DND-41 (cell line): Measurements from ENCODE around the gene CYB5R3.

Experiments used
- ATAC-seq: fragments of 200-7000 bp; cut with Tn5 transposase; 3 replicates; pipeline ENCODE4 v1.9.1; 2021; ENCODE audit warnings: low read depth; ENCODE audit not compliant: insufficient read depth
- DNase-seq: peaks from one replicate; pipeline ENCODE4 v3.0.0-alpha.2; 2020
- H2AFZ ChIP-seq: 2 replicates; pipeline ENCODE4 v1.6.0; 2012; ENCODE audit warnings: low read depth, low read length
- H3K27ac ChIP-seq: 2 replicates; pipeline ENCODE4 v1.5.1; 2012; ENCODE audit warnings: low read length, inconsistent platforms
- H3K27me3 ChIP-seq: fragments of 200-600 bp; sonication (generic); 2 replicates; pipeline ENCODE4 v1.6.0; 2012; ENCODE audit warnings: low read length, mild to moderate bottlenecking, inconsistent platforms; ENCODE audit not compliant: insufficient read depth, poor library complexity
- H3K36me3 ChIP-seq: 2 replicates; pipeline ENCODE4 v1.5.1; 2012; ENCODE audit warnings: low read length, inconsistent platforms; ENCODE audit not compliant: insufficient read depth
- H3K4me1 ChIP-seq: 2 replicates; pipeline ENCODE4 v1.5.1; 2012; ENCODE audit warnings: mild to moderate bottlenecking, low read length; ENCODE audit not compliant: insufficient read depth
- H3K4me2 ChIP-seq: 2 replicates; pipeline ENCODE4 v1.6.0; 2012; ENCODE audit warnings: mild to moderate bottlenecking, moderate library complexity, low read length, inconsistent platforms; ENCODE audit not compliant: insufficient read depth
- H3K4me3 ChIP-seq, 2 experiments: fragments of 200-600 bp in 1 of 2; shearing (Covaris generic) in 1 of 2; 2 replicates each; pipeline ENCODE4 v1.5.1; 2012 to 2016; ENCODE audit warnings: inconsistent platforms in 2 of 2, low read length in 2 of 2, mild to moderate bottlenecking in 2 of 2, low read depth in 1 of 2, moderate library complexity in 1 of 2
- H3K79me2 ChIP-seq: 2 replicates; pipeline ENCODE4 v1.6.0; 2012; ENCODE audit warnings: low read length, inconsistent platforms; ENCODE audit not compliant: insufficient read depth
- H3K9ac ChIP-seq: 2 replicates; pipeline ENCODE4 v1.6.0; 2012; ENCODE audit warnings: low read depth, mild to moderate bottlenecking, inconsistent platforms, low read length, moderate library complexity
- H3K9me3 ChIP-seq: 2 replicates; pipeline ENCODE4 v1.5.1; 2012; ENCODE audit warnings: low read length, moderate library complexity, mild to moderate bottlenecking, inconsistent platforms; ENCODE audit not compliant: insufficient read depth, severe bottlenecking
- H4K20me1 ChIP-seq: 2 replicates; pipeline ENCODE4 v1.6.0; 2012; ENCODE audit warnings: low read length; ENCODE audit not compliant: insufficient read depth
- CTCF ChIP-seq: IDR thresholded peaks from 2 replicates; pipeline ENCODE4 v1.5.1; 2012; ENCODE audit warnings: borderline replicate concordance, low read length, moderate library complexity, mild to moderate bottlenecking; ENCODE audit not compliant: poor library complexity, severe bottlenecking; ENCODE audit errors: extremely low read depth
- EZH2 ChIP-seq: IDR thresholded peaks from 3 replicates; pipeline ENCODE4 v1.6.1; 2012; ENCODE audit warnings: borderline replicate concordance, low read depth, mild to moderate bottlenecking, moderate library complexity, low read length, inconsistent platforms; ENCODE audit not compliant: severe bottlenecking

The CYB5R3 gene

GRCh38 chr22:42603427-42603826, 45.8 kb downstream of the CYB5R3 start:
- Histone ChIP-seq H3K9me3 (no peaks in the 10 kb centered on the region), H3K4me1 (no peaks in the 10 kb centered on the region), H3K27me3 (no peaks in the 10 kb centered on the region), H3K36me3 (peaks cover 81% of the 10 kb centered on the region), H3K4me3 (no peak overlapping the region), H3K4me2 (no peak overlapping the region), H4K20me1 (peaks cover 66% of the 10 kb centered on the region), H2AFZ (no peak overlapping the region), H3K9ac (no peak overlapping the region), H3K27ac (no peak overlapping the region), H3K79me2 (peaks cover 89% of the 10 kb centered on the region)
- no peak for DNase-seq
- ATAC-seq: no peak
- TF ChIP-seq EZH2: no peak
- TF ChIP-seq CTCF: no peak

- H3K27me3 ChIP-seq: no peaks in the 10 kb centered on the region
- no peak for TF ChIP-seq EZH2
- TF ChIP-seq CTCF: no peak
- no peaks in the 10 kb centered on the region for H3K4me1 ChIP-seq
- peaks cover 85% of the 10 kb centered on the region for H3K36me3 ChIP-seq
- no peaks in the 10 kb centered on the region for H3K9me3 ChIP-seq
- H3K4me2 ChIP-seq: no peak overlapping the region
- peaks cover 80% of the 10 kb centered on the region for H3K79me2 ChIP-seq
- H3K4me3 ChIP-seq: no peak overlapping the region
- peaks cover 67% of the 10 kb centered on the region for H4K20me1 ChIP-seq
- DNase-seq (no peak), ATAC-seq (no peak)
- no peak overlapping the region for H2AFZ ChIP-seq
- H3K9ac ChIP-seq: no peak overlapping the region; the same call in 1 of the 2 replicates
- H3K27ac ChIP-seq: no peak overlapping the region
Observed at GRCh38 chr22:42602470-42602869, 46.7 kb downstream of the CYB5R3 start.

GRCh38 chr22:42601879-42602465, 47.2 kb downstream of the CYB5R3 start:
- ATAC-seq (no peak), DNase-seq (no peak)
- no peak for TF ChIP-seq CTCF
- TF ChIP-seq EZH2: no peak
- H3K27me3 ChIP-seq: no peaks in the 10 kb centered on the region
- H3K9me3 ChIP-seq: no peaks in the 10 kb centered on the region
- H3K4me2 ChIP-seq: no peak overlapping the region
- no peaks in the 10 kb centered on the region for H3K4me1 ChIP-seq
- H3K27ac ChIP-seq: no peak overlapping the region
- H4K20me1 ChIP-seq: peaks cover 72% of the 10 kb centered on the region
- H3K79me2 ChIP-seq: peaks cover 79% of the 10 kb centered on the region
- peaks cover 90% of the 10 kb centered on the region for H3K36me3 ChIP-seq
- H3K4me3 ChIP-seq: no peak overlapping the region
- no peak overlapping the region for H3K9ac ChIP-seq
- no peak overlapping the region for H2AFZ ChIP-seq
